HG03460 (cell line): ENCODE results near the gene PPP3R1.

Source experiments
- ATAC-seq: cut with Tn5 transposase; IDR thresholded peaks from one replicate; pipeline ENCODE4 v1.9.1; 2021; ENCODE audit not compliant: unreplicated experiment

PPP3R1 gene

GRCh38 chr2:68157002-68157401, 95.3 kb downstream of the PPP3R1 start:
- peak; percentile 33 for ATAC-seq

DNA sequence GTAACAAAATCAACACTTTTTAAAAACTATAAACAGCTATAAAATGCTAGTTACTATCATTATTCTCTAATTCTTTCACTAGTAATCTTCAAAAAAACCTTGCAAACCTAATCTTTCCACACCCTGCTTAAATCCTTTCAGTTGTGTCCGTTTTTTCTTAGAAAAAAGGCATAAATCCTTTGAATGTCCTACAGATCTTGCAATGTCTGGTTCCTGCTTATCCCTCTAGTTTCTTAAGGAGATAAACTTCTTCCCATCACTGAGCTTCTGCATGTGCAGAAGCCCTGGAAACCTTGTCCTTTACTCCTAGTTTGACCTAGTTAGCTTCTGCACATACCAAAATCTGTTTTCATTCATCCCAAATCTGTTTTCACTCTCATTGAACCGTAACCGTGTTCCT, 95.9 kb downstream of the PPP3R1 start:
- ATAC-seq: no peak

DNA sequence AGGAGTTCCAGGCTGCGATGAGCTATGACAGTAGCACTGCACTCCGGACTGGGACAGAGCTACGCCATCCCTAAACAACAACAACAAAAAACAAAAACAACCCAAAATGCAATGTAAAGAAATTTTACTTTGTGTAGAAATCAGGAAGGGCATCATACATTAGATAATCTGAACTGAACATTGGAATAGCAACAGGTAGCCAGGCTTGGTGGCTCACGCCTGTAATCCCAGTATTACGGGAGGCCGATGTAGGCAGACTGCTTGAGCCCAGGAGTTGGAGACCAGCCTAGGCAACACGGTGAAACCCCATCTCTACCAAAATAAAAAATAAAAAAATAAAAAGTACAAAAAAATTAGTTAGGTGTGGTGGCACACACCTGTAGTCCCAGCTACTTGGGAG, 96.7 kb downstream of the PPP3R1 start:
- no peak for ATAC-seq

- no peak for ATAC-seq
These were observed 99.5 kb downstream of the PPP3R1 start for GRCh38 chr2:68152681-68153347.

GRCh38 chr2:68151037-68151436, 101.3 kb downstream of the PPP3R1 start:
- ATAC-seq: no peak

DNA sequence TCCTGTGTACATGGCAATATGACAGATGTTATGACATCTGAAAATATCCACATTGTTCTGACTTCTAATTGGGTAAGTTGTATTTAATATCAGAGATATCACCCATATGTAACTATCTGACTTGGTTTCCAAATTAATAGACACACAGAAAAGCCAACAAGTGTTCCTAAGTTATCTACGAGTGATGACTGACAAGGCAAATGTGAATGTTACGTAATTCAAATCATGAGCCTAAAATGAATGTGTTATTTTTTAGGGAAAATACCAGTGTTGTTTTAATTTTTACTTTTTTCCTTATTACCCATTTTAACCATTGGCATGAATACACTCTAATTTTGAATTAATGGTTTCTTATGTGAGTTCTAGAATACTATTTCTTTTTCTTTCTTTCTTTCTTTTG, 110.5 kb downstream of the PPP3R1 start:
- ATAC-seq: no peak

GRCh38 chr2:68135448-68136320, 116.6 kb downstream of the PPP3R1 start:
- ATAC-seq: no peak

DNA sequence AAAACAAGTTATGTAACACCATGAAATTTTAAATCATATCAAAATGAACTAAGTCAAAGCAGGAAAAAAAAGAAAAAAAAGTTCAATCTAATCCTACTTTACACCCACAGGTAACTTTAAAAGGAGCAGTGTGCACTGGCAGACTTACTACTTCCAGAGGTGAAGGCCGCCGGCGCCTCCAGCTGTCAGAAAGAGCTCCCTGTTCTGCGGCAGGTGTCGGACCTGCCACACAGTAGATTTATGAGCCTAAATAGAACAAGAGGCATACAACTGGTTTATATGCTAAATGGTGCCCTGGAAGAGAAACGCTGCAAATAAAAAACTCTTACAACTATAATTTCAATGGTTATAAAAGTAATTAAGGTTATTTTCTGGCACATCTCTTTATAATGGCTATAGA, 117.8 kb downstream of the PPP3R1 start:
- no peak for ATAC-seq

- ATAC-seq: no peak
These were observed 118.2 kb downstream of the PPP3R1 start for GRCh38 chr2:68134120-68134519.
